DOHH2 (cell line): ENCODE data around the gene COQ10A.

ENCODE experiments used
- CTCF ChIP-seq: fragments of 200-600 bp; sonication (generic); IDR thresholded peaks from one replicate; pipeline ENCODE4 v1.5.1; 2014; ENCODE audit warnings: antibody characterized with exemption, mild to moderate bottlenecking, low read depth, low read length; ENCODE audit not compliant: poor library complexity, severe bottlenecking
- EZH2phosphoT487 ChIP-seq: fragments of 200-600 bp; sonication (generic); IDR thresholded peaks from 2 replicates; pipeline ENCODE4 v1.6.1; 2017; ENCODE audit warnings: borderline replicate concordance, mild to moderate bottlenecking, antibody characterized with exemption, low read length, moderate library complexity, mixed read lengths

DNA sequence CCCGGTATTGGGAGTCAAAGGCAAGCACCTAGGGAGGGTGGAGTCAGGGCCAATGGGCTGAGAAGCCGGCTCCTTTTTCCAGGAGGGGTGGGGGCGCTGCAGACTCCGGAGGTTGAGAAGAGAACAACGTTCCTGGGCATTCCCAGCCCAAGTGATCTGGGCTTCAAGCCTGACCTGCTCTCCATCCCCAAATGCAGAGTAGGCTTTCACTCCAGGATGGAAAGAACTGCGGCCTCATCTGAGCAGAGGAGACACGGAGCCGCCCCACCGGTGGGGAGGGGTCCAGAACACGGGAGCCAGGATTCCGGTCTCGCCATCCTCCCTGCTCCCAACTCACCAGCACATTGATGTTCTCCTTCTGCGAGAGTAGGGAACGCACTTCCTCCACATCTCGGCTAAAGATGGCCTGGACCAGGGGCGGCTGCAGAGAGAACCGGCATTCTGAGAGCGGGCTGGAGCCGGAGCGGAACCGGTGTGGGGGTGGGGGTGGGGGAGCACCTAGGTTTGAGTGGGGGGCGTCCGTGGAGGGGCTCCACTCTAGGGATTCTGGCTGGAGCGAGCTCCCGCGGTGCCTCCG is 9.2 kb upstream of the COQ10A start:
- TF ChIP-seq CTCF (peak; percentile 46), EZH2phosphoT487 (no peak)
